GM10847 (cell line): ENCODE measurements around the gene NUP214.

Source experiments
- POLR2A ChIP-seq: IDR thresholded peaks from 2 replicates; pipeline ENCODE4 v1.6.1; 2011; ENCODE audit not compliant: insufficient read length; ENCODE audit errors: extremely low read depth

Gene NUP214

GRCh38 chr9:131263701-131264100 lies 138.3 kb downstream of the NUP214 start:
- TF ChIP-seq POLR2A, result no peak

GRCh38 chr9:131264231-131264630 lies 138.8 kb downstream of the NUP214 start:
- TF ChIP-seq POLR2A, result no peak

- no peak for TF ChIP-seq POLR2A
Observed at GRCh38 chr9:131266266-131267229, 141.2 kb downstream of the NUP214 start.

- TF ChIP-seq POLR2A, result no peak
Observed at GRCh38 chr9:131270171-131271015, 145.0 kb downstream of the NUP214 start.

- TF ChIP-seq POLR2A, result no peak
Observed at GRCh38 chr9:131271506-131271931, 146.1 kb downstream of the NUP214 start.

GRCh38 chr9:131272212-131272611 lies 146.8 kb downstream of the NUP214 start:
- no peak for TF ChIP-seq POLR2A

- TF ChIP-seq POLR2A, result no peak
Observed at GRCh38 chr9:131273146-131273855, 147.9 kb downstream of the NUP214 start.

- no peak for TF ChIP-seq POLR2A
Observed at GRCh38 chr9:131273856-131274673, 148.7 kb downstream of the NUP214 start.

GRCh38 chr9:131274674-131275331 lies 149.4 kb downstream of the NUP214 start:
- peak; percentile 40 for TF ChIP-seq POLR2A

GRCh38 chr9:131275332-131276093 lies 150.1 kb downstream of the NUP214 start:
- no peak for TF ChIP-seq POLR2A

- TF ChIP-seq POLR2A, result no peak
Observed at GRCh38 chr9:131276094-131276888, 150.9 kb downstream of the NUP214 start, which contains the start of gene FAM78A. Gene FAM78A, minus strand, starts transcription at chr9:131276510. Its CDS starts 331 bp downstream, at chr9:131276179.

GRCh38 chr9:131276891-131277286 lies 151.5 kb downstream of the NUP214 start:
- no peak for TF ChIP-seq POLR2A
